ENCODE measurements around the gene FGF14. TPM values are rescaled to one million over a fixed set of nuclear protein-coding genes. Genes with fewer than 3 reads are reported as not detected.

Gene FGF14
- total RNA-seq, 1 experiment from 2014 or later, result 0.22 TPM

DNA sequence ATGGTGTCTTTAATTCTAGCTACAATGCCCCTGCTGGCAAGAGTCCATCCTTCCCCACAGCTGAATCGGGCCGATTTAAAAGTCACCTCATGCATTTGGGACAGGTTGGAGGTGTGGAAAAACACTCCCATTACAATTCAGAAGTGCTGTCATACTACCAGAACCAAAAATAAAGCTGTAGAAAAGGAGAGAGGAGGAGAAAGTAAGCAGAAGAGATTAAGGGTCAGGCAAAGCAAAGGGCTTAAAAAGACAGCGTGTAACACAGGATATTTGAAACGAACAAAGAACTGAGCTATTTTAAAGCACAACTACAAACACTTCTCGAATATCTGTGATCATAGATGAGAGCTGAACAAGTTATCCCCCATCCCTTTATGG, 90.4 kb downstream of the FGF14 start:
- H3K9ac ChIP-seq (ENCODE audit: extremely low read depth, insufficient read length, low read length), result no peak overlapping the region
- no peak overlapping the region for H4K5ac ChIP-seq (ENCODE audit: insufficient read length, low read depth, low read length)
- H2BK20ac ChIP-seq (ENCODE audit: low read depth, low read length, poor library complexity, severe bottlenecking), result no peak overlapping the region
- H4K8ac ChIP-seq (replicated peaks; ENCODE audit: insufficient read length, low read depth, low read length), result no peak overlapping the region
- Mint-ChIP-seq H3K4me3 (no peak overlapping the region), H3K4me1 (0 out of 4 replicates have a peak, but pooled peaks cover 0 to 3% of the 10 kb centered on the region in 2 experiments), H3K36me3 (ENCODE audit: insufficient read depth in 1 of 3, low read depth in 3 of 3) (no peaks in the 10 kb centered on the region), H3K9me3 (no peaks in the 10 kb centered on the region), H3K27ac (0 out of 7 replicates have a peak overlapping the region, but pooled peaks of 1 of the 3 experiments have one; percentile 7), H3K27me3 (ENCODE audit: low read depth) (no peaks in the 10 kb centered on the region)
- no peak overlapping the region for H3K27ac ChIP-seq (ENCODE audit: insufficient read length, low read depth, low read length)
- no peak overlapping the region for H2BK15ac ChIP-seq (ENCODE audit: low read depth, low read length)
- H3K27me3 ChIP-seq (ENCODE audit: insufficient read depth, low read length), result no peaks in the 10 kb centered on the region
- H2AK5ac ChIP-seq (ENCODE audit: insufficient read length, low read length), result no peak overlapping the region
- H3K23me2 ChIP-seq (ENCODE audit: insufficient read length, low read depth, low read length, poor library complexity, severe bottlenecking), result no peaks in the 10 kb centered on the region
- no peak overlapping the region for H3K4me2 ChIP-seq (ENCODE audit: insufficient read depth, insufficient read length, low read length)
- no peak overlapping the region for H2BK5ac ChIP-seq (ENCODE audit: insufficient read length, low read length)
- no peak overlapping the region for H4K91ac ChIP-seq (ENCODE audit: insufficient read length, low read depth, low read length)
- H3K18ac ChIP-seq (ENCODE audit: insufficient read length, low read depth, low read length), result no peak overlapping the region
- no peak overlapping the region for H3T11ph ChIP-seq (ENCODE audit: low read length)
- H3K9me3 ChIP-seq (ENCODE audit: control insufficient read depth, low read depth, low read length), result no peaks in the 10 kb centered on the region
- no peak for DNase-seq
- WGBS (ENCODE audit: extremely low coverage, insufficient read length, low lambda C conversion rate), result no CpG with 5 or more reads among the region's 5 CpGs
- no peak overlapping the region for H2BK120ac ChIP-seq (ENCODE audit: low read depth, low read length, poor library complexity, severe bottlenecking)
- no peak overlapping the region for H3K4ac ChIP-seq (ENCODE audit: low read depth, low read length)
- H3K79me2 ChIP-seq (ENCODE audit: insufficient read depth, low read length), result no peaks in the 10 kb centered on the region
- no peak overlapping the region for H2AFZ ChIP-seq (ENCODE audit: low read length)
- TF ChIP-seq, protein P1, sequence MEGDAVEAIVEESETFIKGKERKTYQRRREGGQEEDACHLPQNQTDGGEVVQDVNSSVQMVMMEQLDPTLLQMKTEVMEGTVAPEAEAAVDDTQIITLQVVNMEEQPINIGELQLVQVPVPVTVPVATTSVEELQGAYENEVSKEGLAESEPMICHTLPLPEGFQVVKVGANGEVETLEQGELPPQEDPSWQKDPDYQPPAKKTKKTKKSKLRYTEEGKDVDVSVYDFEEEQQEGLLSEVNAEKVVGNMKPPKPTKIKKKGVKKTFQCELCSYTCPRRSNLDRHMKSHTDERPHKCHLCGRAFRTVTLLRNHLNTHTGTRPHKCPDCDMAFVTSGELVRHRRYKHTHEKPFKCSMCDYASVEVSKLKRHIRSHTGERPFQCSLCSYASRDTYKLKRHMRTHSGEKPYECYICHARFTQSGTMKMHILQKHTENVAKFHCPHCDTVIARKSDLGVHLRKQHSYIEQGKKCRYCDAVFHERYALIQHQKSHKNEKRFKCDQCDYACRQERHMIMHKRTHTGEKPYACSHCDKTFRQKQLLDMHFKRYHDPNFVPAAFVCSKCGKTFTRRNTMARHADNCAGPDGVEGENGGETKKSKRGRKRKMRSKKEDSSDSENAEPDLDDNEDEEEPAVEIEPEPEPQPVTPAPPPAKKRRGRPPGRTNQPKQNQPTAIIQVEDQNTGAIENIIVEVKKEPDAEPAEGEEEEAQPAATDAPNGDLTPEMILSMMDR (conservative IDR thresholded peaks at IDR 0.05), result no peak
- H3K4me1 ChIP-seq (ENCODE audit: insufficient read depth, low read length), result no peaks in the 10 kb centered on the region
- H3K56ac ChIP-seq (ENCODE audit: insufficient read length, low read depth, low read length), result no peak overlapping the region
- H3K23ac ChIP-seq (ENCODE audit: insufficient read length, low read depth, low read length), result no peak overlapping the region
- H2BK12ac ChIP-seq (ENCODE audit: insufficient read length, low read depth, low read length), result no peak overlapping the region
- H3K14ac ChIP-seq (ENCODE audit: insufficient read depth, low read length), result no peak overlapping the region
- no peaks in the 10 kb centered on the region for H4K20me1 ChIP-seq (ENCODE audit: control insufficient read depth, insufficient read depth, insufficient read length)
- H3K79me1 ChIP-seq (ENCODE audit: insufficient read depth, low read depth, low read length, poor library complexity, severe bottlenecking), result no peaks in the 10 kb centered on the region

Data from H9 (cell line).